ENCODE measurements around the gene MFSD6.

Gene MFSD6

DNA sequence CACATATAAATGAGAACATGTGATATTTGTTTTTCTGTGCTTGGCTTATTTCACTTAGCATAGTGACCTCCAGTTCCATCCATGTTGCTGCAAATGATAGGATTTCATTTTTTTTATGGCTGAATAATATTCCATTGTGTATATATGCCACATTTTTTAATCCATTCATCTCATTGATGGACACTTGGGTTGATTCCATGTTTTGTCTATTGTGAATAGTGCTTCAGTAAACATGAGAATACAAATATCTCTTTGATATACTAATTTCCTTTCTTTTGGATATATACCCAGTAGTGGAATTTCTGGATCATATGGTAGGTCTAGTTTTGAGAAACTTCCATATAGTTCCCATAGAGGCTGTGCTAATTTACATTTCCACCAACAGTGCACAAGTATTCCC, 130.0 kb downstream of the MFSD6 start:
- in situ Hi-C loops (cut with MboI; ENCODE audit: low pct_unique_long_range_greater_than_20kb, low sequenced_read_pairs, unreplicated experiment) = no loop called here

DNA sequence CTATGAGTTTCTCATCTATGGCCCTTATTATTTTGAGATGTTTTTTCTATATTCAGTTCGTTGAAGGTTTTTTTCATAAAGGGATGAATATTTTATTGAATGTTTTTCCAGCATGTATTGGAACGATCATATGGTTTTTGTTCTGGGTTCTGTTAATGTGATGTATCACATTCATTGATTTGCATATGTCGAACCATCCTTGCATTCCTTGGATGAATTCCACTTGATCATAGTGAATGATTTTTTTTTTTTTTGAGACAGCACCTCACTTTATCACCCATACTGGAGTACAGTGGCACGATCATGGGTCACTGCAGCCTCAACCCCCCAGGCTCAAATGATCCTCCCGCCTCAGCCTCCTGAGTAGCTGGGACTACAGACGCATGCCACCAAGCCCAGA, 131.9 kb downstream of the MFSD6 start:
- DNase-seq (ENCODE audit: low spot score) = no peak
- in situ Hi-C loops (cut with MboI; ENCODE audit: low pct_unique_long_range_greater_than_20kb, low sequenced_read_pairs, unreplicated experiment) = no loop called here
- TF ChIP-seq, protein P1, sequence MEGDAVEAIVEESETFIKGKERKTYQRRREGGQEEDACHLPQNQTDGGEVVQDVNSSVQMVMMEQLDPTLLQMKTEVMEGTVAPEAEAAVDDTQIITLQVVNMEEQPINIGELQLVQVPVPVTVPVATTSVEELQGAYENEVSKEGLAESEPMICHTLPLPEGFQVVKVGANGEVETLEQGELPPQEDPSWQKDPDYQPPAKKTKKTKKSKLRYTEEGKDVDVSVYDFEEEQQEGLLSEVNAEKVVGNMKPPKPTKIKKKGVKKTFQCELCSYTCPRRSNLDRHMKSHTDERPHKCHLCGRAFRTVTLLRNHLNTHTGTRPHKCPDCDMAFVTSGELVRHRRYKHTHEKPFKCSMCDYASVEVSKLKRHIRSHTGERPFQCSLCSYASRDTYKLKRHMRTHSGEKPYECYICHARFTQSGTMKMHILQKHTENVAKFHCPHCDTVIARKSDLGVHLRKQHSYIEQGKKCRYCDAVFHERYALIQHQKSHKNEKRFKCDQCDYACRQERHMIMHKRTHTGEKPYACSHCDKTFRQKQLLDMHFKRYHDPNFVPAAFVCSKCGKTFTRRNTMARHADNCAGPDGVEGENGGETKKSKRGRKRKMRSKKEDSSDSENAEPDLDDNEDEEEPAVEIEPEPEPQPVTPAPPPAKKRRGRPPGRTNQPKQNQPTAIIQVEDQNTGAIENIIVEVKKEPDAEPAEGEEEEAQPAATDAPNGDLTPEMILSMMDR (IDR thresholded peaks at IDR 0.05; ENCODE audit: extremely low read depth, insufficient read depth, missing control alignments) = no peak

More for the DNA sequence above, 130.0 kb downstream of the MFSD6 start:
- no peak for DNase-seq (ENCODE audit: low spot score)
- TF ChIP-seq, protein P1 (IDR thresholded peaks at IDR 0.05; ENCODE audit: extremely low read depth, insufficient read depth, missing control alignments) = no peak

DNA sequence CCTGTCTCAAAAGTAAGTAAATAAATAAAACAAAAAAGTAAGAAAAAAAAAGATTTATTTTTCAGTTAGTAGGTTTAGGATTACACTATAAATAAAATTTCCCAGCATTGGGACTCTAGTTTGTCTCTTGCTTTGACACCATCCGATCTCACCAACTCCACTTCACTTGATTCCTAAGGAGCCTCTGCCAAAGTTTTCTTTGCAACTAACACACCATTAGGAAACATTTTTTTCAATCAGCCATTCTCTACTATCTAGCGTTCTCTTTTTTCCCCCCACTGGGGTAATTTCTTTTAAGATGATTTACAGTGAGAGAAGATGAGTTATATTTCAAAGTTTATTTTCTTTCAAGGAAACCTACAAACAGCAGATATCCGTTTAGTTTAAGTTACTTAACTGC, 136.9 kb downstream of the MFSD6 start:
- TF ChIP-seq, protein P1 (IDR thresholded peaks at IDR 0.05; ENCODE audit: extremely low read depth, insufficient read depth, missing control alignments) = no peak
- DNase-seq (ENCODE audit: low spot score) = no peak
- in situ Hi-C loops (cut with MboI; ENCODE audit: low pct_unique_long_range_greater_than_20kb, low sequenced_read_pairs, unreplicated experiment) = no loop called here

DNA sequence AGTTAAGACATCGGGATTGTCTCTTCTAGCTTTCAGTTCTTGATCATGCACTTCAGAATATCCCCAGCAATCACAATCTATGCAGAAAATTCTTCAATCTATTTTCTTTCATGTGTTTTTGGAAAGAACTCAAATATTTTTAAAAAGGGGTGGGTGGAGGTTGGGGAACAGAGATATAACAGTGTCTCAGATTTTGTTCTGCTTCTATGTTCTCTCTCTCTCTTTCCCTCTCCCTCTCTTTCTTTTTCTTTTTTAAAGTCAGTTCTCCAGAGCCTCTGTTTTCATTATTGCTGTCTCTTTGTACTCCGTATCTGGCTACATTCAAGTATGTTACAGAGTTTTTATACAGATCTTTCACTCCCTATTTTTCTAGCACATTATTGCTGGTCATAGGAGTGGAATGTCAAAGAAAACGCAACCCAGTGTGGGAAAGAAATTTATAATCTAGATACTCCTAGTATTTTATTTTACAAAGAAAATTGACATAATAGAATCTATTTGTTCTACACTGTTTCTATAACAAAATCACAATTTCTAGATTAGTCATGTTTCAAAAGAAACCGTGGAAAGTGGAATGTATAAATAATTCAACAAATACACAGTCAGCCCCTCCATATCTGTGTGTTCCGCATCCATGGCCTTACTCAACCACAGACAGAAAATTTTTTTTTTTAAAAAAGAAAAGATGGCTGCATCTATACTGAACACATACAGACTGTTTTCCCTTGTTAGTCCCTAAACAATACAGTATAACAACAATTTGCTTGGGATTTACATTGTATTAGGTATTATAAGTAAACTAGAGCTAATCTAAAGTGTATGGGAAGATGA, 137.6 kb downstream of the MFSD6 start:
- no peak for DNase-seq (ENCODE audit: low spot score)
- in situ Hi-C loops (cut with MboI; ENCODE audit: low pct_unique_long_range_greater_than_20kb, low sequenced_read_pairs, unreplicated experiment) = no loop called here
- TF ChIP-seq, protein P1 (IDR thresholded peaks at IDR 0.05; ENCODE audit: extremely low read depth, insufficient read depth, missing control alignments) = no peak

DNA sequence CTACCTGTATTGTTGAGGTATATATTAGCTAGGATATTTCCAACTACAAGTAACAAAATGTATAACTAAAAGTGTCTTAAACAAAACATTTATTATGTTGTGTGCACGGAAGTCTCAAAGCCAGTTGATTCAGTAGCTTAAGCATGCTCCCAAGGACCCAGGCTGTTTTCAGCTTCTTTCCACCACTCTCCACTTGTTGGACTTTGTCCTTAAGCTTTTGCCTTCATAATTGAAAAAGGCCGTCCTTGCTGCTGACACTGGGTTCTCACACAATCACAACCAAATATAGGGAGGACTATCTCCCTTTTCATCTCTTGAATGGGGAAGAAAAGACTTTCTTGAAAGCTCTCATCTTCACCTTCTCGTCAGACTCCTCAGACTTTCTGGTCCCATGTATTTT, 138.6 kb downstream of the MFSD6 start:
- DNase-seq (ENCODE audit: low spot score) = no peak
- TF ChIP-seq, protein P1 (IDR thresholded peaks at IDR 0.05; ENCODE audit: extremely low read depth, insufficient read depth, missing control alignments) = no peak
- in situ Hi-C loops (cut with MboI; ENCODE audit: low pct_unique_long_range_greater_than_20kb, low sequenced_read_pairs, unreplicated experiment) = no loop called here

DNA sequence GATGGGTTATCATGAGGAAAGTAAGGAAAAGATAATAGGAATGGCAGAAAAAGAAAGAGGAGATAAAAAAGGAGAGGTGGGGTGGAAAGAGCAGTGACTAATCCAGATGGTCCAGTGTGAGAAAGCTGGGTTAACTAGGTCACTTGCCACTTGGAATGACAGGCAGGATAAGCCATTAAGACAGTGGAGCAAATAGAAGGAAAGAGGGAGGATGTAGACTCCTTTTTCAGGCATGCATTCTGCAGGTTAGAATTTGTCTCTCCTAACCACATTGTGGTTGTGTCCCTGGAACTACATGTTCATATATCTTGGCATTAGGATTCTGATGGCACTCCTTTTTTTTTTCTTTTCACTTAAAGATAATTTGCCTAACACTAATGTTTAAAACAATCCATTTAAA, 139.7 kb downstream of the MFSD6 start:
- TF ChIP-seq, protein P1 (IDR thresholded peaks at IDR 0.05; ENCODE audit: extremely low read depth, insufficient read depth, missing control alignments) = no peak
- in situ Hi-C loops (cut with MboI; ENCODE audit: low pct_unique_long_range_greater_than_20kb, low sequenced_read_pairs, unreplicated experiment) = no loop called here
- DNase-seq (ENCODE audit: low spot score) = no peak
